IPS-20b (cell line): ENCODE measurements around the gene ZNF224.

Source experiments
- H3K27ac ChIP-seq: one replicate; pipeline ENCODE4 v1.5.1; 2013; ENCODE audit warnings: low read length
- H3K27me3 ChIP-seq: 2 replicates; pipeline ENCODE4 v1.6.1; 2013; ENCODE audit warnings: mild to moderate bottlenecking, low read length, inconsistent platforms; ENCODE audit not compliant: insufficient read depth
- H3K36me3 ChIP-seq: 2 replicates; pipeline ENCODE4 v1.6.1; 2013; ENCODE audit warnings: low read depth, mild to moderate bottlenecking, inconsistent platforms, low read length, moderate library complexity; ENCODE audit not compliant: insufficient read depth
- H3K4me1 ChIP-seq: 2 replicates; pipeline ENCODE4 v1.6.1; 2013; ENCODE audit warnings: mild to moderate bottlenecking, control low read depth, inconsistent platforms, low read length, moderate library complexity; ENCODE audit not compliant: insufficient read depth
- H3K4me3 ChIP-seq: 2 replicates; pipeline ENCODE4 v1.5.1; 2013; ENCODE audit warnings: mild to moderate bottlenecking, low read length, inconsistent platforms
- H3K9ac ChIP-seq: 2 replicates; pipeline ENCODE4 v1.6.1; 2013; ENCODE audit warnings: low read depth, mild to moderate bottlenecking, inconsistent platforms, low read length, moderate library complexity
- H3K9me3 ChIP-seq: 2 replicates; pipeline ENCODE4 v1.6.1; 2013; ENCODE audit warnings: mild to moderate bottlenecking, low read depth, low read length, inconsistent platforms; ENCODE audit not compliant: insufficient read depth

Gene ZNF224

DNA sequence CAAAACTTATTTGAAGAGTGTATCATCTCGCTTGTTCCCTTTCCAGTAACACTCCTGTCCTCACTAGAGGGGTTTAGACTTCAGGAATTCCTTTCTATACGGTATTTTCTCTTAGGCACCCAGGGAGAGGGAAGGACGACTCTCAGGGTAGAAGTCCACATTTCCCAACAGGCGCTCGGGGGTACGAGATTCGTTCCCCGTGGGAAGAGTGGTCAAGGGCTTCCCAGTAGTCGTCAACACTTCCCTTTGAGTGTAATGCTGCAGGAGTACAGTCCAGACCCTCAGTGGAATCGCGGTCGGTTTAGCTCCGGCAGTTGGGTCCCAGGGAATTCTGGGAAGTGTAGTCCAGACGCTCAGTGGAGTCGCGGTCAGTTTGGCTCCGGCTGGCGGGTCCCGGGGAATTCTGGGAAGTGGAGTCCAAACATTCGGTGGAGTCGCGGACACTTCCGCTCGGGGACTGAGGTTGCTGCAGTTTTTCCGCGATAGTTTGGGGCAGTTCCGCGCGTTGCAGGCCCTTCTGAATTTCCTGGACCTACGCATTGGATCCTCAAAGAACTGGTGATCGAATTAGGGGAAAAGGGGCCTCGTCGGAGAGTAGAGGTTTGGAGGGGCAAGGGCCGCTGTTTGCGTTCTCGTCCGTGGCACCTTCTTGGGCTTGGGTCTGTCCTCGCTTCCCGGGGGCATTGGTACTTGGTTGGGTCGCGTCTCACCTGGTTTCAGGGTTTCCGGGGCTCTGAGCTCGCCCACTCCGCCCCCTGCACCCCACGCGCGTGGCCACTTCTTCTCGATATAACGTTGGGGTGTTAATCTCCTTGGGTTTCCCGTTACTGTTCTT, at the start of gene ZNF224:
Gene ZNF224, plus strand, starts transcription at position 431 of the 835 bp plus-strand sequence. CDS start 3,513 bp downstream, outside the sequence.
- H3K9ac ChIP-seq = peak within 1 kb of the TSS; percentile 78
- H3K27me3 ChIP-seq = no peaks in the 10 kb centered on the region
- H3K4me3 ChIP-seq = peak within 1 kb of the TSS; percentile 91
- no peak within 1 kb of the TSS for H3K27ac ChIP-seq
- H3K4me1 ChIP-seq = no peaks in the 10 kb centered on the region
- no peaks in the 10 kb centered on the region for H3K9me3 ChIP-seq
- peaks cover 6% of the 10 kb centered on the region; the same call in 1 of the 2 replicates for H3K36me3 ChIP-seq

DNA sequence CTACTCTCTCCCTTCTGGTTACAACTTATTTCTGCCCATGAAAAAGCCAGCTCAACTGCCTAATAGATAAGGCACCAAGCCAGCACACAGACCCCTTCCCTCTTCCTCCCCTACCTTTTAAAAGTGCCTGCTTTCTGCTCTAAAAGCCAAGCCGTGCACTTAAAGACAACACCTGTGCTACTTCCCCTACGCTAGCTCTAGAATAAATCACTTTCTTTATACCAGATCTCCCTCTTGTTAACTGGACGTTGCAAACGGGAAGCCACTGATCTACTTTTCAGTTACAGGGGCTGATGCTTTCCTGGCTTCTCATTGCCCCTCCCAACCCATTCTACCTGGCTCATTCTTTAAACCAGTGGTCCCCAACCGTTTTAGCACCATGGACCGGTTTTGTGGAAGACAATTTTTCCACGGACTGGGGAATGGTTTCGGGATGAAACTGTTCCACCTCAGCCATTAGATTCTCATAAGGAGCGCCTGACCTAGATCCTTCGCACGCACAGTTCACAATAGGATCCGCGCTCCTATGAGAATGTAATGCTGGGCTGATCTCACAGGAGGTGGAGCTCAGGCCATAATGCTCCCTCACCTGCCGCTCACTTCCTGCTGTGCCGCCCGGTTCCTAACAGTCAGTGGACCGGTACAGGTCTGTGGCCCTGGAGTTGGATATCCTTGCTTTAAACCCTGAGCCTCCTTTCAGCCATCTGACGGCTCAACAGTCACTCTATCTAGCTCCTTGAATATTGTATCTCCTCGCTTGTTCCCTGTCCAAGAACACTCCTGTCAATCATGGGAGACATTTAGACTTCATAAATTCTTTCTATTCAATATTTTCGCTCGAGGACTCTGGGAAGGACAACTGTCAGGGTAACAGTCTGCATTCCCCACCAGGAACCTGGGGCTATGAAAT, 43.2 kb upstream of the ZNF224 start:
- no peak overlapping the region for H3K9ac ChIP-seq
- H3K4me3 ChIP-seq = peak overlapping the region; percentile 94
- H3K27ac ChIP-seq = no peak overlapping the region

DNA sequence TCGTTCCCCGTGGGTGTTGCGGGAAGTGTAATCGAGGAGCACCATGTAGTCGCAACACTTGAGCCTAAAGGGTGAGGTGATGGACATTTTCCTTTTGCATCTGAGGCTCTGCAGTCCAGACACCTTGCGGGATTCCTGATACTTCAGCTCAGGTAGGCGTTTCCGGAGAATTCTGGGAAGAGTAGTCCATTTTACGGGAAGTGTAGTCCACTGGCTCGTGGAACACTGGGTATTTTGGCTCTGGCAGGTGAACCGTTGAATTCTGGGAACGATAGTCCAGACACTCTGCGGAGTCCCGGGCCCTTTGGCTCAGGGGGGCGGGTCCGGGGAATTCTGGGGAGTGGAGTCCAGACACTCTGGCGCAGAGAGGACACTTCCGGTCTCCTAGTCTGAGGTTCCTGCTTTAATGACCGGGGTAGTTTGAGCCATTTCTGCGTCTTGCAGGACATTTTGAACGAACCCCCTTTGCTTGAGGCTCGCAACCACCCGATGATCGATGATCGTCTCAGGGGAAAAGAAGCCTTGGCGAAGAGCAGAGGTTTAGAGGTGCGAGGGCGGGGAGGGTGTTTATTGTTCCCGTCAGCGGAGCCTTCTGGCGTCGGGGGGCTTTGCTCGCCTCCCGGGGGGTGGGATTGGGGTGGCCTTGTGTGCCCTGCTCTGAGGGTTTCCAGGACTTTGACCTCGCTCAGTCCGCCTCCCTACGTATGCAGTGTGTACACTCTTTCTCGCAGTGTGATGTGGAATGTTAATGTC, 42.3 kb upstream of the ZNF224 start, which contains the start of gene ZNF223:
Gene ZNF223, plus strand, starts transcription at position 387 of the 753 bp plus-strand sequence. CDS start 3,141 bp downstream, outside the sequence.
- Histone ChIP-seq H3K9ac (peak within 1 kb of the TSS; percentile 81), H3K9me3 (peaks cover 30% of the 10 kb centered on the region; the same call in 1 of the 2 replicates), H3K4me3 (peak within 1 kb of the TSS; percentile 94), H3K36me3 (peaks cover 8% of the 10 kb centered on the region), H3K27ac (no peak within 1 kb of the TSS), H3K4me1 (no peaks in the 10 kb centered on the region), H3K27me3 (peaks cover 9% of the 10 kb centered on the region; the same call in 1 of the 2 replicates)

More for the DNA sequence above, 43.2 kb upstream of the ZNF224 start:
- Histone ChIP-seq H3K4me1 (no peaks in the 10 kb centered on the region), H3K27me3 (peaks cover 9% of the 10 kb centered on the region; the same call in 1 of the 2 replicates), H3K9me3 (peaks cover 31% of the 10 kb centered on the region; the same call in 1 of the 2 replicates), H3K36me3 (peaks cover 6% of the 10 kb centered on the region; the same call in 1 of the 2 replicates)

DNA sequence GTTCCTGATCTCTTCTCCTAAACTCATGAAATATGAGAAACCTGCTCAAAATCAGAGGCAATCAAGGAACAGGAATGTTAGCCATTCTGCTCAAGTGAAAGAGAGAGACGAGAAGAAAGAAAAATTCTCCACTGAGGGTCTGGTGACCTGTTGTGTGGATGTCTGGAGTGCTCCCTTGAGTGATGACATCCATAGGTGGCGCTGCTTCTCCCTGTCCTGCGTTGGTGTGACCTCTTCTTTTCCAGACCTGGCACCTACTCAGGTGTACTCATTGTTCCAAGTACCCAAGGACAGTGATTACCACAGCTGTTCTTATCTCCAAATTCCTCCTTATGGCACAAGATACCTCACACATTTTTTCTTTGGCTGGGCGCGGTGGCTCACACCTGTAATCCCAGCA, 38.3 kb upstream of the ZNF224 start:
- Histone ChIP-seq H3K9ac (no peak overlapping the region), H3K36me3 (peaks cover 40% of the 10 kb centered on the region), H3K9me3 (peaks cover 28% of the 10 kb centered on the region; the same call in 1 of the 2 replicates), H3K27ac (no peak overlapping the region), H3K4me1 (no peaks in the 10 kb centered on the region), H3K4me3 (no peak overlapping the region), H3K27me3 (no peaks in the 10 kb centered on the region)

DNA sequence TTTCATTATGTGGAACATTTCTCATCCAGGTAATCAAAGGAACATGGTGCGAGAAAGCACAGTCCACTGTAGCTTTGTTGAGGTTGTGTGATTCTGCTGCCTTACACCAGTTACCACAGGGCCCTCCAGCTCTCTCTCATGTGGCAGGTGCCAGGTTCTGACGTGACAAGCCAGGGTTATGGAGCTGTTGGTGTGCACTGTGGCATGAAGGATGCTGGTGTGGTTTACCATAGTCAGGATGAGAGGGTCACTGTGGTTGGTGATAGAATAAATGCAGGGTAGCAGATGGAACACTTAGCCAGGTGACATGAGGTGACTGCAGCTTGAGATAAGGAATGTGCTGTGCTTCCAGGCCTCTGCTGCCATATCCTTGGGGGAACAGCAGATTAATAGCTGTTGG, 34.9 kb upstream of the ZNF224 start:
- Histone ChIP-seq H3K36me3 (peaks cover 72% of the 10 kb centered on the region), H3K4me3 (no peak overlapping the region), H3K4me1 (no peaks in the 10 kb centered on the region), H3K9me3 (peaks cover 43% of the 10 kb centered on the region; the same call in 1 of the 2 replicates), H3K27ac (no peak overlapping the region), H3K9ac (no peak overlapping the region), H3K27me3 (no peaks in the 10 kb centered on the region)

DNA sequence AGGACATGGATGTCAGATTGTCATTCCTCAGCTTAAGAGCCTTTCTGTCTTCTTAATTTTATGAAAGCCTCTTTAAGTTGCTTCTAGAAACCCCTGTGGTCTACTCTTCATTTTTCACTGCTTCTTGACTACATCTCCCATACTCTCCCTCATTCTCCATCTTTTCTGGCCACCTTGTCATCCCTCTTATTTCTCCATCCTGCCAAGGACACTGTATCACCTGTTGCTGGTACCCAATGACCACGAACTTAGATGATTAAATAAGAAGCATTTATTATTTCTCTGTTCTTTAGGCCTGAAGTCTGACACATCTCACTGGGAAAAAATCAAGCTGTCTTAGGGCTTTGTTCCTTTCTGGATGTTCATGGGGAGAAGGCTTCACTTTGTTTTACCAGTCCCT, 33.1 kb upstream of the ZNF224 start:
- Histone ChIP-seq H3K4me1 (no peaks in the 10 kb centered on the region), H3K4me3 (no peak overlapping the region), H3K27ac (no peak overlapping the region), H3K36me3 (peaks cover 80% of the 10 kb centered on the region), H3K27me3 (no peaks in the 10 kb centered on the region), H3K9me3 (peaks cover 49% of the 10 kb centered on the region), H3K9ac (no peak overlapping the region)

DNA sequence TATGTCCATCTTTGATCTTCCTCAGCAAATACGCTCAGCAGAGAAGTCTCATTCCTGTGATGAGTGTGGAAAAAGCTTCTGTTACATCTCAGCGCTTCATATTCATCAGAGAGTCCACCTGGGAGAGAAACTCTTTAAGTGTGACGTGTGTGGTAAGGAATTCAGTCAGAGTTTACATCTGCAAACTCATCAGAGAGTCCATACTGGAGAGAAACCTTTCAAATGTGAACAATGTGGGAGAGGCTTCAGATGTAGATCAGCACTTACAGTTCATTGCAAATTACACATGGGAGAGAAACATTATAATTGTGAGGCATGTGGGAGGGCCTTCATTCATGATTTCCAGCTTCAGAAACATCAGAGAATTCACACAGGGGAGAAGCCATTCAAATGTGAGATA, 27.9 kb upstream of the ZNF224 start:
- no peaks in the 10 kb centered on the region for H3K4me1 ChIP-seq
- H3K9ac ChIP-seq = no peak overlapping the region
- H3K9me3 ChIP-seq = peaks cover 80% of the 10 kb centered on the region
- H3K4me3 ChIP-seq = no peak overlapping the region
- H3K36me3 ChIP-seq = peaks cover 61% of the 10 kb centered on the region
- H3K27me3 ChIP-seq = no peaks in the 10 kb centered on the region
- no peak overlapping the region for H3K27ac ChIP-seq

DNA sequence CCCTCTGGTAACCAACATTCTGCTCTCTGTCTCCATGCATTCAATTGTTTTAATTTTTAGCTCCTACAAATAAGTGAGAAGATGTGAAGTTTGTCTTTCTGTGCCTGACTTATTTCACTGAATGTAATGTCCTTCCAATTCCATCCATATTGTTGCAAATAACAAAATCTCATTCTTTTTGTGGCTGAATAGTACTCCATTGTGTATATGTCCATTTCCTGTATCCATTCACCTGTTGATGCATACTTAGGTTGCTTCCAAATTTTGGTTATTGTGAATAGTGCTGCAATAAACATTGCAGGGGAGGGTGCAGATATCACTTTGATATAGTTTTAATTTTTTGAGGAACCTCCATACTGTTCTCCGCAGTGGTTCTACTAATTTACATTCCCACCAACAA, 24.7 kb upstream of the ZNF224 start:
- Histone ChIP-seq H3K36me3 (peaks cover 32% of the 10 kb centered on the region), H3K27ac (no peak overlapping the region), H3K4me3 (no peak overlapping the region), H3K9me3 (peaks cover 64% of the 10 kb centered on the region), H3K27me3 (peaks cover 13% of the 10 kb centered on the region), H3K9ac (no peak overlapping the region), H3K4me1 (no peaks in the 10 kb centered on the region)

DNA sequence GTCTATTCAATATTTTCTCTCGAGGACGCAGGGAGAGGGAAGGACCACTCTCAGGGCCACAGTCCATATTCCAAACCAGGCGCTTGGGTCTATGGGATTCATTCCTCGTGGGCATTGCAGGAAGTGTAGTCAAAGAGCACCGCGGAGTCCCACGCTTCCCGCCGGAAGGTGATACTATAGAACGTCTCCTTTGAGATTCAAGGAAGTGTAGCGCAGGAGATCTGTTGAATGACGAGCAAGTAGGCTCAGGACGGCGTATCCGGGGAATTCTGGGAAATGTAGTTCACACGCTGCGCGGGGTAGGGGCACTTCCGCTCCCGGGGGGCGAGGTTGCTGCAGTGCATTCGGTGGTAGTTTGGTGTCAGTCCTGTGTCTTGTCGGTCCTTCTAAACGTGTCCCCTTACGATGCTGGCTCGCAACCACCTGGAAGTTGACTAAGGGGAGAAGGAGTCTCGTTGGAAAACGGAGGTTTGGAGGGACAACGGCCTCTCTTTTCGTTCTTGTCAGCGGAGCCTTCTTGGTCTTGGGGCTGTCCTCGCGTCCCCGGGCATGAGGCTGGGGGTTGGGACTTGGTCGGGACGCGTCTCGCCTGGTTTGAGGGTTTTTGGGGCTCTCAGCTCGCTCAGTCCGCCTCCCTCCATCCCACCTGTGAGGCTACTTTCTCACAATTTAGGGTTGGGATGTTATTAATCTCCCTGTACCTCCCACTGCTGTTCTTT, 22.2 kb upstream of the ZNF224 start, which contains the start of gene ZNF284:
Gene ZNF284, plus strand, starts transcription at position 336 of the 719 bp plus-strand sequence. CDS start 4,231 bp downstream, outside the sequence.
- peak within 1 kb of the TSS; percentile 83 for H3K4me3 ChIP-seq
- peaks cover 41% of the 10 kb centered on the region for H3K9me3 ChIP-seq
- H3K9ac ChIP-seq = peak within 1 kb of the TSS; percentile 28; the same call in 1 of the 2 replicates
- peaks cover 11% of the 10 kb centered on the region for H3K36me3 ChIP-seq
- peaks cover 13% of the 10 kb centered on the region for H3K27me3 ChIP-seq
- H3K4me1 ChIP-seq = no peaks in the 10 kb centered on the region
- no peak within 1 kb of the TSS for H3K27ac ChIP-seq

DNA sequence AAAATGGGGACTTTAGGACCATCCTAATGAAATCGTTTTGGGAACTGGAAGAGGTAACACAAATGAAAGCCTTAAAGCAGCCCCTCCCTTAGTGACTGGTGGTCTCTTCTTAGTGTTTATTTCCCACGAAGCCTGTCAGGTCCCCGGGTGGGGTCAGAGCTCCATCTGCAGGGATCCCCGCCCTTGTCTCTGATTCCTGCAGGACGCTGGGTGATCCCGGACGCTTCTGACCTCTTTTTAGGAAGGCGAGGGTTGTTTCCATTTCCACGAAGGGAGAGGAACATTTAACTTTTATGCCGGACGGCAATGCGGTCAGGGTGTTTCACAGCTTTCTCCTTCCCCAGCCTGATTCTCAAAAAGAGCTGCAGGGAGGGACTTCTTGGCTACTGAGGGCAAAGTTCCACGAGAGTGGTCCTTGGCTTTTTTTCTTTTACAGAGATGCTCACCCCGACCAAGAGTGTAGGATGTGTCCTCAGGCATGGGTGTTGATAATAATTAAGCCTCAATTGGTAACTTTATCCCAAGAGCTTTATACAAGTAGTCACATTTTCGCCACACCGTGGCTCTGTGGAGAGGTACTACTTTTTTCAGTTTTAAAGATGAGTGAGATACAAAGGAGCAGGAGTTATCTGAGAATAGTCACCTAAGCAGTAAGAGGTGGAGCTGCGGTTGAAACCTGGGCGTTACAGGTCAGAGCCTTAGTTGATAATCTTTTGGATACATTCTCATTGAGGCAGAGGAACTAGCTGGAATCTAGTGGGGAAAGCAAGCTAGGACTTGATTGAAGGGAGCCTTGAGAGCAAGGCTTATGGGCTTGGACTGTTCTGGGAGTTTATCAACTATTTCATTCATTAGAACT, 21.4 kb upstream of the ZNF224 start:
- Histone ChIP-seq H3K4me1 (no peaks in the 10 kb centered on the region), H3K9me3 (peaks cover 35% of the 10 kb centered on the region), H3K9ac (no peak overlapping the region), H3K36me3 (peaks cover 3% of the 10 kb centered on the region; the same call in 1 of the 2 replicates), H3K27ac (no peak overlapping the region), H3K27me3 (peaks cover 13% of the 10 kb centered on the region), H3K4me3 (peak overlapping the region; percentile 83)
